ENCODE results near the gene KLRC2. TPM values are rescaled to one million over a fixed set of nuclear protein-coding genes. Genes with fewer than 3 reads are reported as not detected.
"Not testable (repeated sequence)": the region's sequence is repeated elsewhere in the genome, so short reads cannot be mapped to it uniquely, and the experiment has no call there.

Gene KLRC2
- polyA plus RNA-seq (ENCODE audit: insufficient read length in 4 of 4), result under 1 TPM in 1 of 4 donors, not detected in 3; 0.36 TPM

DNA sequence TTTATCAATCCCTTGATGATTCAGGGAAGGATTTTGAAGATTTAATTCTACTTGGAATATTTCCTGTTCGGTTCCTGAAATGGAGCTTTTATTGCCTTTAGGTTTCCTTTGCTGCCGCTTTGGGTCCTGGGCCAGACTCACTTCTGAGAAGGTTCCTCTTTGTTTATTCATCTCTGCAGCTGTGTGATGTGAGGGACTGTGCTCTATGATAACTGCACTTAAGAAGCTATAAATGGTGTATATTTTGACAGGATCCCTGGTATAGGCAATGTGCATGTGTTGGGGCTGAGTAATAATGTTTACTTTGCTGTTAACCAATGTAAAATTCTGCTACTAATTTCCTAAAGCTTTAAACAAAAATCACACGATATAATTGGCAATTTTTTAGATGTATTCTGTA, at the start of gene KLRC2:
Gene KLRC2 (minus strand): TSS at position 195 of the 400 bp plus-strand sequence. CDS start 24 bp downstream, at position 171.
- DNase-seq (ENCODE audit: low read depth in 4 of 4, low spot score in 3 of 4), result not testable (repeated sequence)

DNA sequence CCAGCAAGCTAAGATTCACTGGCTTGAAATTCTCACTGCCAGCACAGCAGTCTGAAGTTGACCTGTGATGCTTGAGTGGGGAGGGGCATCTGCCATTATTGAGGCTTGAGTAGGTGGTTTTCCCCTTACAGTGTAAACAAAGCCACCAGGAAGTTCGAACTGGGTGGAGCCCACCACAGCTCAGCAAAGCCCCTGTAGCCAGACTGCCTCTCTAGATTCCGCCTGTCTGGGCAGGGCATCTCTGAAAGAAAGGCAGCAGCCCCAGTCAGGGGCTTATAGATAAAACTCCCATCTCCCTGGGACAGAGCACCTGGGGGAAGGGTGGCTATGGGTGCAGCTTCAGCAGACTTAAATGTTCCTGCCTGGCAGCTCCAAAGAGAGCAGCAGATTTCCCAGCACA, 46.1 kb upstream of the KLRC2 start:
- not testable (repeated sequence) for DNase-seq (ENCODE audit: low read depth in 4 of 4, low spot score in 3 of 4)

DNA sequence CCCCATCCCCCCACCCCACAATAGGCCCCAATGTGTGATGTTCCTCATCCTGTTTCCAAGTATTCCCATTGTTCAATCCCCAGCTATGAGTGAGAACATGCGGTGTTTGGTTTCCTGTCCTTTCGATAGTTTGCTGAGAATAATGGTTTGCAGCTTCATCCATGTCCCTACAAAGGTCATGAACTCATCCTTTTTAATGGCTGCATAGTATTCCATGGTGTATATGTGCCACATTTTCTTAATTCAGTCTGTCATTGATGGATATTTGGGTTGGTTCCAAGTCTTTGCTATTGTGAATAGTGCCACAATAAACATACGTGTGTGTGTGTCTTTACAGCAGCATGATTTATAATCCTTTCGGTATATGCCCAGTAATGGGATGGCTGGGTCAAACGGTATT, 37.0 kb upstream of the KLRC2 start:
- not testable (repeated sequence) for DNase-seq (ENCODE audit: low read depth in 4 of 4, low spot score in 3 of 4)

DNA sequence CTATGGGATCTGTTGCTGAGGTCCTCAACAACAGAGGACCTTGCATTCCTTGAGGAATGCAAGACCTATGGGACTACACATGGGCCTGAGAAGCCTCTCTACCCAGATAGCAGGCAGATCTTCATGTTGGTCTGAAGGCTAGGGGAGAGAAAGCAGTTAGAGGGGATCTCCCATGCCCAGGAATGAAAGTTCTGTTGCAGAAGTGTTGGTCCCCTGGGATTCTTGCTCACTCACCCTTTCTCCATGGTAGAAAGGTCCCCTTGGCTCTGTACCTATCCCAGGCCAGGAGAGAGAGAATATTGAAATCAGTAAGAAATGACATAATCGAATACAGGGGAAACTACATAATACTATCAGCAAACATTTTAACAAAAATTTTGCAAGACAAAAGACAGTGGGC, 33.9 kb upstream of the KLRC2 start:
- no peak for DNase-seq (ENCODE audit: low read depth in 4 of 4, low spot score in 3 of 4)

DNA sequence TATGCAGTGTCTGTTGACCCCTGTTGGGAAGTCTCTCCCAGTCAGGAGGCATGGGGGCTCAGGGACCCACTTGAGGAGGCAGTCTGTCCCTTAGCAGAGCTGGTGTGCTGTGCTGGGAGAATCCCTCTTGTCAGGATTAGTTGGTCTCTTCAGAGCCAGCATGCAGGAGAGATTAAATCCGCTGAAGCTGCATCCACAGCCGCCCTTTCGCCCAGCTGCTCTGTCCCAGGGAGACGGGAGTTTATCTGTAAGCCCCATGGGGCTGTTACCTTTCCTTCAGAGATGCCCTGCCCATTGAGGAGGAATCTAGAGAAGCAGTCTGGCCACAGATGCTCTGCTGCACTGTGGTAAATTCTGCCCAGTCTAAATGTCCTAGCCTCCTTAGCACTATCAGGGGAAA, 30.5 kb upstream of the KLRC2 start:
- no peak for DNase-seq (ENCODE audit: low read depth in 4 of 4, low spot score in 3 of 4)

DNA sequence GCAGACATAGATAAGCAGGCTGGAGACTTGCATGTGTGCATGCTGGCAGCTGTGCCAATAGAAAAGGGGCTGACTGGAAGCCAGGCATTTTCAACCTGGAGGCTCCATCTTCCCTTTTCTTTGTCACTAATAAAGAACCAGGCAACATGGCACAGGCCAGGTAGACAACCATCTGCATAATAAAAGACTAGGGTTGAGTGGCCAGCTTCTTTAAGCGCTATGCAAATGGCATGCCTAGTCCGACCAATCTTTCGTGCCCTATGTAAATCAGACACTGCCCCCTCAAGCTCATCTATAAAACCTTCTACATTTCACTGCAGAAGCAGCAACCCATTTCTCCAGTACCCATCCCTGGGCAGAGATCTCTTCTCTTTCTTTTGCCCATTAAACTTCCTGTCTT, 21.9 kb upstream of the KLRC2 start:
- no peak for DNase-seq (ENCODE audit: low read depth in 4 of 4, low spot score in 3 of 4)

DNA sequence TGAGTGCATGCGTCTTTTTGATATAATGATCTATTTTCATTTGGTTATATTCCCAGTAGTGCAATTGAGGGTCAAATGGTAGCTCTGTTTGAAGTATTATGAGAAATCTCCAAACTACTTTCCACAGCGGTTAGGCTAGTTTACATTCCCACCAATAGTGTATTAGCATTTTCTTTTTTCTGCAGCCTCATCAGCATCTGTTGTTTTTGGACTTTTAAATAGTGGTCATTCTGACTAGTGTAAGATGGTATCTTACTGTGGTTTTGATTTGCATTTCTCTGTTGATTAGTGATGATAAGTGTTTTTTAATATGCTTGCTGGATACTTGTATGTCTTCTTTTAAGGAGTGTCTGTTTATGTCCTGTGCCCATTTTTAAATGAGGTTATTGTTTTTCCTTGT, 21.0 kb upstream of the KLRC2 start:
- DNase-seq (ENCODE audit: low read depth in 4 of 4, low spot score in 3 of 4), result no peak

DNA sequence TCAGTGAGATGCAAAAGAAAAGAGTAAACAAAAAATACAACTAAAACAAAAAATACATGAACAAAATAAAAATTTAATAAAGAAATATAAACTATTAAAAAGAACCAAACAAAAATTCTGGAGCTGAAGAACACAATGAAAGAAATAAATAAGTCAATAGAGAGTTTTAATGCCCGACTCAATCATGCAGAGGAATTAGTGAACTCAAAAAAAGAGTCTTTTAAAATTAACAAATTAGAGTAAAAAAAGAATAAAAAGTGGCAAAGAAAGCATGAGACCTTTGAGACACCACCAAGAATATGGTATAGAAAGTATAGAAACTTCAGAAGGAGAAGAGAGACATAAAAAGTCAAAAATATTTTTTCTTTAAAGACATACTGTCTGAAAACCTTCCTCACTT, 20.0 kb upstream of the KLRC2 start:
- no peak for DNase-seq (ENCODE audit: low read depth in 4 of 4, low spot score in 3 of 4)

DNA sequence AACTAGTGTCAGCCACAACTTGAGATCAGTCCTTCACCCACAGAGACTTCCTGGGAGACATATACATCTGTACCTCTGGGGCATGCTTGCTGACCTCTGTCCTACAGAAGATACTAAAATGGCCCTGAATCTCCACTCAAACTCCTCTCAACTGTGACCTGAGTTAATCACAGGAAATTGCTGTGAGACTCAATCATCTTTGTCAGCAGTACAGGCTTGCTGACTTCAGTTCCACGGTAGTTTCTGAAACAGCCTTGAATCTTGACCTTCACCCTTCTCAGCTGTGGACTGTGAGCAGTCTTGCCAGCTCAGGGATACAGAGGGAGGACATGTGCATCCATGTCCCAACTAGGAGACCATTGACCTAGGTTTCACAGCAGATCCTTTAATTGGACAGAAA, 18.7 kb upstream of the KLRC2 start:
- DNase-seq (ENCODE audit: low read depth in 4 of 4, low spot score in 3 of 4), result no peak

DNA sequence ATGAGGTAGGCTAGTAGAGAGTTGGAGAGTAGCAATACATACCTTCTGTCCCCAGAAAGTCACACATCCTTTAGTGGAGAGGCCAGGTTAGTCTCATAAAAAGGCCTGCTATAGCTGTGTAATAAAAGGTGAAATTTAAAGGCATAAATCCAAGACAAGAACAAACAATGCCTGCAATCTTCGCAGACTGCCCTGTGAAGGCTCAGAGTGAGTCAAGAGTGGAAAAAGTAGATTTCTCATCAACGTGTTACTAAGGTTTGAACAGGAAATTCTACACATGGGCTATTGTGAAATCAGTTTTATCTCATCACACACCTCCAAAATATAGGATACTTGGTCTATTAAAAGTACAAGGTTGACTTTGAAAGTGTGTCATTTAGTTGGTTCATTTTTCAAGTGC, 17.3 kb upstream of the KLRC2 start, which contains the start of gene KLRC1:
Gene KLRC1 (minus strand): TSS at position 222 of the 400 bp plus-strand sequence. CDS start 2,221 bp downstream, outside the sequence.
- DNase-seq (ENCODE audit: low read depth in 4 of 4, low spot score in 3 of 4), result no peak

DNA sequence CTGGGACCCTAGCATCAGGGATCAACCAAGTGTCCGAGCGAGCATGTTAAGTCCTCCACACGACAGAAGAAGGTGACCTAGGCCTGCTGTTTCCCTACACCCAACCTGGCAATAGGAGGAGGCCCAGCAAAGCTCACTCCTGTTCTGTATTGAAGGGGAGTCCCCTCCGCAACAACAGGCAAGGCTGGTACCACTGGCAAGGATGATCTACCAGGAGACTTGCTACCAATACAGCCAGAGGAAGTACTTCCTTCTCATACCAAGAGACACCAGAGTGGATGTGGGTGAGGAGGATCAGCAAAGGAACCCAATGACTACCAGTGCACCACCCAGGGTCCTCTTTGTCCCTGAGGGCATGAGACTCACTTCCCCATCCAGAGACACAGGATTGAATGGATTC, 12.4 kb upstream of the KLRC2 start:
- DNase-seq (ENCODE audit: low read depth in 4 of 4, low spot score in 3 of 4), result no peak

DNA sequence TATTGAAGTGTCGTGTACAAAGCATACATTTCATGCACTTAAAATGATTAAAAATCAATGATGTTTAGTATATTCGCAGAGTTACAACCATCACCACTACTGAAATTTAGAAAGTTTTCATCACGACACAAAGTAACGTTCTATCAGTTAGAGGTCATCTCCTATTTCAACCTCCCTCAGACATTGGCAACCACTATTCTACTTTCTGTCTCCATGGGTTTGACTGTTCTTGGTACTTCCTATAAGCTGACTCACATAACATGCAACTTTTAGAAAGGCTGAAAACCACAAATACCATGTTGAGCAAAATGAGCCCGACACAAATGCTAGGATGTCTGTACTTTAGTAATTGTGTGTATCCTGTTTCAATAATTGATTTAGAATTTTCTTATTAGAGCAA, 10.2 kb upstream of the KLRC2 start:
- not testable (repeated sequence) for DNase-seq (ENCODE audit: low read depth in 4 of 4, low spot score in 3 of 4)

DNA sequence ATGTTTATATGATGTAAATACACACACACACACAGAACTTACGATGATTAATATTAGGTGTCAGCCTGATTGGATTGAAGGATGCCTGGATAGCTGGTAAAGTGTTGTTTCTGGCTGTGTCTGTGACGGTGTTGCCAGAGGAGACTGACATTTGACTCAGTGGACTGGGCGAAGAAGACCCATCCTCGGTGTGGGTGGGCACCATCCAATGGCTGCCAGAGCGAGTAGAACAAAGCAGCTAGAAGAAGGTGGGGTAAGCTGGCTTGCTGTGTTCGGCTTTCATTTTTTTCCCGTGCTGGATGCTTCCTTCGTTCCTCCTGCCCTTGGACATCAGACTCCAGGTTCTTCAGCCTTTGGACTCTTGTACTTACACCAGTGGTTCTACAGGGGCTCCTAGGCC, 5.3 kb upstream of the KLRC2 start:
- not testable (repeated sequence) for DNase-seq (ENCODE audit: low read depth in 4 of 4, low spot score in 3 of 4)

DNA sequence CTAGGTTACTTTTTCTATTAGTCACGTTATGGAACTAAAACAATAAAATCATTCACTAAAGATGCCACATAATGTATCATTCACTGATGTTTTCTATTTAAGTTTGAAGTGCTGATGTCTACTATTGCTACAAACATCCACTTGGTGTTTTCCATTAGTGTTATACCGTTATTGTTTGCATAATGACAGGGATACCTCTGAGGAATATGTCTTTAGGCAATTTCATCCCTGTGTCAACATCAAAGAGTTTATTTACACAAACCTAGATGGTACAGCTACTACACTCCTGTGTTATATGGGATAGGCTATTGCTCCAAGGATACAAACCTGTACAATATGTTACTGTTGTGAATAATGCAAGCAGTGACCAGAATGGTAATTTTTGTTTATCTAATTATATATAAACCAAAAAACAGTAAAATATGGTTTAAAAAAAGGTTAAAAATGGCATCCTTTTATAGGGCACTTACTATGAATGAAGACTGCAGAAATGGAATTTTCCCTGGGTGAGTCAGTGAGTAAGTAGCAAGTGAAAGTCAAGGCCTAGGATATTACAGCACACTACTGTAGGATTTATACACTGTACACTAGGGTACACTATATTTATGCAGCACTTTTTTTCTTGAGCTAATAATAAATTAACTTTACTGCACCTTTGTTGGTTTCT, 3.9 kb upstream of the KLRC2 start:
- not testable (repeated sequence) for DNase-seq (ENCODE audit: low read depth in 4 of 4, low spot score in 3 of 4)

DNA sequence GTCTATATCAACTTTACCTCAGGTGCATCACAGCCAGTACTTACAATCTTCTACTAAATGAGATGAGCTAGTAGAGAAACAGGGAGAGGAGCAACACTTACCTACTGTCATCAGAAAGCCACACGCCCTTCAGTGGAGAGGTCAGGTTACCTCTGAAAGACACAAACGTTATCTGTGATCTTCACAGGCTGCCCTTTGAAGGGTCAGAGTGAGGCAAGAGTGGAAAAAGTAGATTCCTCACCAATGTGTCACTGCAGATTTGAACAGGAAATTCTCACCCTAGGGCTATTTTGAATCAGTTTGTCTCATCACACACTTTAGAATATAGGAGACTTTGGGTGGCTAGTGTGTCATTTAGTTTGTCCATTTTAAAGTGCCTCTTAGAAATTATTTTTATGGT, 1.8 kb upstream of the KLRC2 start:
- DNase-seq (ENCODE audit: low read depth in 4 of 4, low spot score in 3 of 4), result not testable (repeated sequence)

DNA sequence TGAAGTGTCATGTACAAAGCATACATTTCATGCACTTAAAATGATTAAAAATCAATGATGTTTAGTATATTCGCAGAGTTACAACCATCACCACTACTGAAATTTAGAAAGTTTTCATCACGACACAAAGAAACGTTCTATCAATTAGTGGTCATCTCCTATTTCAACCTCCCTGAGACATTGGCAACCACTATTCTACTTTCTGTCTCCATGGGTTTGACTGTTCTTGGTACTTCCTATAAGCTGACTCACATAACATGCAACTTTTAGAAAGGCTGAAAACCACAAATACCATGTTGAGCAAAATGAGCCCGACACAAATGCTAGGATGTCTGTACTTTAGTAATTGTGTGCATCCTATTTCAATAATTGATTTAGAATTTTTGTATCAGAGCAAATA, 5.2 kb downstream of the KLRC2 start:
- not testable (repeated sequence) for DNase-seq (ENCODE audit: low read depth in 4 of 4, low spot score in 3 of 4)

DNA sequence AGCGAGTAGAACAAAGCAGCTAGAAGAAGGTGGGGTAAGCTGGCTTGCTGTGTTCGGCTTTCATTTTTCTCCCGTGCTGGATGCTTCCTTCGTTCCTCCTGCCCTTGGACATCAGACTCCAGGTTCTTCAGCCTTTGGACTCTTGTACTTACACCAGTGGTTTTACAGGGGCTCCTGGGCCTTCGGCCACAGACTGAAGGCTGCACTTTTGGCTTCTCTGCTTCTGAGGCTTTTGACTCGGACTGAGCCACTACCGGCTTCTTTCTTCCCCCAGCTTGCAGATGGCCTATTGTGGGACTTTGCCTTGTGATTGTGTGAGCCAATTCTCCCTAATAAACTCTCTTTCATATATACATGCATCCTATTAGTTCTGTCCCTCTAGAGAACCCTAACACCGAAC, 9.9 kb downstream of the KLRC2 start:
- DNase-seq (ENCODE audit: low read depth in 4 of 4, low spot score in 3 of 4), result not testable (repeated sequence)

DNA sequence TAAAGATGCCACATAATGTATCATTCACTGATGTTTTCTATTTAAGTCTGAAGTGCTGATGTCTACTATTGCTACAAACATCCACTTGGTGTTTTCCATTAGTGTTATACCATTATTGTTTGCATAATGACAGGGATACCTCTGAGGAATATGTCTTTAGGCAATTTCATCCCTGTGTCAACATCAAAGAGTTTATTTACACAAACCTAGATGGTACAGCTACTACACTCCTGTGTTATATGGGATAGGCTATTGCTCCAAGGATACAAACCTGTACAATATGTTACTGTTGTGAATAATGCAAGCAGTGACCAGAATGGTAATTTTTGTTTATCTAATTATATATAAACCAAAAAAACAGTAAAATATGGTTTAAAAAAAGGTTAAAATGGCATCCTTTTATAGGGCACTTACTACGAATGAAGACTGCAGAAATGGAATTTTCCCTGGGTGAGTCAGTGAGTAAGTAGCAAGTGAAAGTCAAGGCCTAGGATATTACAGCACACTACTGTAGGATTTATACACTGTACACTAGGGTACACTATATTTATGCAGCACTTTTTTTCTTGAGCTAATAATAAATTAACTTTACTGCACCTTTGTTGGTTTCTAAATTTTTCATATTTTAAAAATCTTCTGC, 11.4 kb downstream of the KLRC2 start:
- not testable (repeated sequence) for DNase-seq (ENCODE audit: low read depth in 4 of 4, low spot score in 3 of 4)

DNA sequence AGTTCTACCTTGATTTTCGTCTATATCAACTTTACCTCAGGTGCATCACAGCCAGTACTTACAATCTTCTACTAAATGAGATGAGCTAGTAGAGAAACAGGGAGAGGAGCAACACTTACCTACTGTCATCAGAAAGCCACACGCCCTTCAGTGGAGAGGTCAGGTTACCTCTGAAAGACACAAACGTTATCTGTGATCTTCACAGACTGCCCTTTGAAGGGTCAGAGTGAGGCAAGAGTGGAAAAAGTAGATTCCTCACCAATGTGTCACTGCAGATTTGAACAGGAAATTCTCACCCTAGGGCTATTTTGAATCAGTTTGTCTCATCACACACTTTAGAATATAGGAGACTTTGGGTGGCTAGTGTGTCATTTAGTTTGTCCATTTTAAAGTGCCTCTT, 13.7 kb downstream of the KLRC2 start:
- not testable (repeated sequence) for DNase-seq (ENCODE audit: low read depth in 4 of 4, low spot score in 3 of 4)

DNA sequence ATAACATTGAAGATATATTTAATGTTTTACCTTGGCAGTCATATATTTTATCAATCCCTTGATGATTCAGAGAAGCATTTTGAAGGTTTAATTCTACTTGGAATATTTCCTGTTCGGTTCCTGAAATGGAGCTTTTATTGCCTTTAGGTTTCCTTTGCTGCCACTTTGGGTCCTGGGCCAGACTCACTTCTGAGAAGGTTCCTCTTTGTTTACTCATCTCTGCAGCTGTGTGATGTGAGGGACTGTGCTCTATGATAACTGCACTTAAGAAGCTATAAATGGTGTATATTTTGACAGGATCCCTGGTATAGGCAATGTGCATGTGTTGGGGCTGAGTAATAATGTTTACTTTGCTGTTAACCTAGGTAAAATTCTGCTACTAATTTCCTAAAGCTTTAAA, 15.5 kb downstream of the KLRC2 start, which contains the start of gene KLRC3:
Gene KLRC3 (minus strand): TSS at position 262 of the 400 bp plus-strand sequence. CDS start 45 bp downstream, at position 217.
- not testable (repeated sequence) for DNase-seq (ENCODE audit: low read depth in 4 of 4, low spot score in 3 of 4)

DNA sequence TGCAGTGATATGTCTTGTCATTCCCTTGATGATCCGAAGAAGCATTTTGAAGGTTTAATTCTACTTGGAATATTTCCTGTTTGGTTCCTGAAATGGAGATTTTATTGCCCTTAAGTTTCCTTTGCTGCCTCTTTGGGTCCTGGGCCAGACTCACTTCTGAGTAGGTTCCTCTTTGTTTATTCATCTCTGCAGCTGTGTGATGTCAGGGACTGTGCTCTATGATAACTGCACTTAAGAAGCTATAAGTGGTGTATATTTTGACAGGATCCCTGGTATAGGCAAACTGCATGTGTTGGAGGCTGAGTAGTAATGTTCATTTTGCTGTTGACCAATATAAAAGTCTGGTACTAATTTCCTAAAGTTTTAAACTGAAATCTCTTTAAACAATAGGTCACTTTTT, 26.4 kb downstream of the KLRC2 start, which contains the start of gene KLRC4:
Gene KLRC4 (minus strand): TSS at position 366 of the 400 bp plus-strand sequence. CDS start 182 bp downstream, at position 184.
- no peak for DNase-seq (ENCODE audit: low read depth in 4 of 4, low spot score in 3 of 4)

DNA sequence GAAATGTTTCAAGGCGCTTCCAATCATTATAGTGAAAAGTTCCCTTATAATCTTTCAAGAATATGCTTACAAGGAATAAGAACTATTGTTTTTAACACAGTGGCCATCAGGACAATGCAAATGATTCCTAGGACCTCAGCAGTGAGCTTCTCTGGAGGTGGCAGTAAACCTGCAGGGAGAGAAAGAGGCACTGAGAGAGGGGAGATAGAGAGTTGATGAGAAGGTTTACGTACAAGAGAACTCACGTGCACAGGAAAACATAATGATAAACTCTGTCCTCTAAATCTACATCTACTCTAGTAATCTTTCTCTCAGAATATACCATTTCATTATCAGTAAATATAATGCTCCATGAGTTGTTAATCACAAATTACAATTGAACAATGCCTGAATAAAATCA, 27.0 kb downstream of the KLRC2 start:
- no peak for DNase-seq (ENCODE audit: low read depth in 4 of 4, low spot score in 3 of 4)
